GM12872 (cell line): ENCODE results near the gene NTN5.

ENCODE experiments used
- CTCF ChIP-seq: IDR thresholded peaks from 3 replicates; pipeline ENCODE4 v1.5.1; 2011; ENCODE audit warnings: low read depth, mild to moderate bottlenecking, low read length, moderate library complexity; ENCODE audit not compliant: insufficient read depth

Gene NTN5

GRCh38 chr19:48678201-48678600 is 5.4 kb upstream of the NTN5 start:
- TF ChIP-seq CTCF: no peak

GRCh38 chr19:48676887-48677286 is 4.1 kb upstream of the NTN5 start:
- TF ChIP-seq CTCF: no peak

- TF ChIP-seq CTCF: no peak
Observed at GRCh38 chr19:48676487-48676886, 3.7 kb upstream of the NTN5 start.

- TF ChIP-seq CTCF: peak; percentile 89
Observed at GRCh38 chr19:48674921-48675824, 2.4 kb upstream of the NTN5 start.

GRCh38 chr19:48674216-48674809 is 1.5 kb upstream of the NTN5 start:
- TF ChIP-seq CTCF: no peak

- no peak for TF ChIP-seq CTCF
Observed at GRCh38 chr19:48673436-48674100, 751 bp upstream of the NTN5 start.

- TF ChIP-seq CTCF: no peak
Observed at GRCh38 chr19:48671446-48671995, 1.3 kb downstream of the NTN5 start.
